K562 (cell line): ENCODE measurements around the gene TMEM41B. TPM values are rescaled to one million over a fixed set of nuclear protein-coding genes. Genes with fewer than 3 reads are reported as not detected.

Experiments
- CEBPG ChIP-seq, 3 experiments: fragments of 200-800 bp in 1 of 3; sonication (Bioruptor generic) in 1 of 3; sonication (generic) in 1 of 3; formaldehyde crosslinking in 1 of 3; IDR thresholded peaks in 2 of 3; conservative IDR thresholded peaks in 1 of 3; 2 replicates each; pipeline versions ENCODE4 v1.6.1 to v1.8.0; 2016 to 2022; ENCODE audit warnings: missing compliant biosample characterization in 2 of 3, missing genetic modification characterization in 2 of 3, mild to moderate bottlenecking in 1 of 3, missing genetic modification reagents in 1 of 3
- GABPA ChIP-seq: fragments of 200-800 bp; sonication (Bioruptor generic); conservative IDR thresholded peaks from 2 replicates; pipeline ENCODE4 v1.6.1; 2016; ENCODE audit warnings: low read depth, missing genetic modification characterization, missing compliant biosample characterization
- NR2C1 ChIP-seq, 2 experiments: fragments of 450-650 bp; IDR thresholded peaks; 2 replicates each; pipeline ENCODE4 v1.6.1; 2017; ENCODE audit warnings: mild to moderate bottlenecking in 2 of 2, antibody characterized with exemption in 1 of 2, inconsistent platforms in 1 of 2, missing compliant biosample characterization in 1 of 2, missing genetic modification characterization in 1 of 2
- NR2C2 ChIP-seq, 2 experiments: fragments of 200-800 bp in 1 of 2; sonication (Bioruptor generic) in 1 of 2; sonication (generic) in 1 of 2; formaldehyde crosslinking in 1 of 2; IDR thresholded peaks; 2 replicates each; pipeline versions ENCODE4 v1.6.1 to v1.8.0; 2016 to 2022; ENCODE audit warnings: mild to moderate bottlenecking in 1 of 2, missing compliant biosample characterization in 1 of 2, missing genetic modification characterization in 1 of 2, missing genetic modification reagents in 1 of 2
- PRDM10 ChIP-seq: fragments of 450-650 bp; IDR thresholded peaks from 2 replicates; pipeline ENCODE4 v1.6.1; 2018; ENCODE audit not compliant: partially characterized antibody
- RBM39 ChIP-seq: fragments of 200-400 bp; formaldehyde crosslinking; optimal IDR thresholded peaks from 2 replicates; pipeline ENCODE3; 2018; ENCODE audit warnings: low read depth, low read length
- RCOR1 ChIP-seq, 2 experiments: IDR thresholded peaks; 2 replicates each; pipeline ENCODE4 v1.6.1; 2012; ENCODE audit warnings: low read depth in 2 of 2, low read length in 2 of 2, borderline replicate concordance in 1 of 2, improper control_type of control experiment in 1 of 2
- SRSF1 ChIP-seq: fragments of 200-400 bp; formaldehyde crosslinking; IDR thresholded peaks from 2 replicates; pipeline ENCODE4 v1.6.1; 2017; ENCODE audit warnings: mild to moderate bottlenecking, low read depth, low read length, moderate library complexity
- TCF7 ChIP-seq: sonication (generic); IDR thresholded peaks from 2 replicates; pipeline ENCODE4 v1.6.1; 2016; ENCODE audit warnings: antibody characterized with exemption, borderline replicate concordance
- ZBTB40 ChIP-seq, 2 experiments: fragments of 450-650 bp in 1 of 2; sonication (generic) in 1 of 2; formaldehyde crosslinking in 1 of 2; IDR thresholded peaks; 2 replicates each; pipeline versions ENCODE4 v1.7.1 to v1.9.0; 2016 to 2022; ENCODE audit warnings: inconsistent platforms in 1 of 2, mild to moderate bottlenecking in 1 of 2, missing genetic modification reagents in 1 of 2
- ZNF551 ChIP-seq: fragments of 250-450 bp; sonication (Bioruptor Pico); IDR thresholded peaks from 2 replicates; pipeline ENCODE4 v1.5.0; 2021; ENCODE audit warnings: mild to moderate bottlenecking, moderate library complexity
- ZNF830 ChIP-seq: fragments of 250-450 bp; sonication (Bioruptor Pico); IDR thresholded peaks from 2 replicates; pipeline ENCODE4 v1.5.0; 2021; ENCODE audit warnings: mild to moderate bottlenecking
- polyA plus RNA-seq, 8 experiments: library from polyadenylated mRNA; depleted of rRNA in 4 of 8; stranded (reverse) in 5 of 8; unstranded in 3 of 8; fragments of >200 nt; fragmentation: Nextera tagmentation in 2 of 8; fragmentation: Illumina TruSeq in 1 of 8; extraction: Ambion mirVana in 2 of 8; extraction: Trizol in 1 of 8; gene quantifications; 2 replicates each; pipeline versions ENCODE4 v1.2.1 to v1.2.3, GENCODE V29; 2011 to 2014; ENCODE audit warnings: inconsistent platforms in 1 of 8, missing spikeins in 1 of 8
- total RNA-seq, 7 experiments: library from RNA; depleted of rRNA in 6 of 7; stranded (reverse); fragments of >200 nt in 6 of 7; fragmentation: Illumina TruSeq in 2 of 7; extraction: Trizol in 2 of 7; gene quantifications; 2 replicates each; pipeline versions ENCODE4 v1.2.1 to v1.2.3, GENCODE V29; 2011 to 2021; ENCODE audit warnings: low replicate concordance in 1 of 7

The TMEM41B gene
- total and polyA plus RNA-seq, 9 of the 15 experiments (the other 6 are each of a cell fraction or from before 2014, with no cell fraction given) = 17.1 to 89.6 (median 48.7) TPM

GRCh38 chr11:9314291-9315077, at the start of gene TMEM41B (continued):
- peak; percentile 99 for TF ChIP-seq CEBPG (CRISPR knock-in tag; IDR thresholded peaks at IDR 0.05)
- peak in 1 of 2 experiments; percentile 74; a peak in 2 of 4 replicates for TF ChIP-seq CEBPG (tag; conservative IDR thresholded peaks at IDR 0.05 in 1 of 2, IDR thresholded peaks at IDR 0.05 in 1 of 2)
- no peak for TF ChIP-seq PRDM10
- TF ChIP-seq RCOR1 (IDR thresholded peaks at IDR 0.05; ENCODE audit: borderline replicate concordance in 1 of 2, low read depth in 2 of 2, low read length in 2 of 2) = peak in 1 of 2 experiments; percentile 65; a peak in 1 of 4 replicates
- no peak for TF ChIP-seq SRSF1
- no peak for TF ChIP-seq TCF7
- TF ChIP-seq RBM39 = no peak
- peak; percentile 93 for TF ChIP-seq ZBTB40 (IDR thresholded peaks at IDR 0.05)
- no peak for TF ChIP-seq ZBTB40 (CRISPR knock-in tag; IDR thresholded peaks at IDR 0.05)
- TF ChIP-seq GABPA (tag) = peak; percentile 96
- no peak for TF ChIP-seq ZNF551 (CRISPR knock-in tag)
- TF ChIP-seq ZNF830 = no peak
- TF ChIP-seq NR2C1 (IDR thresholded peaks at IDR 0.05) = no peak
- 0 out of 2 replicates have a peak, but pooled peaks have one; percentile 5 for TF ChIP-seq NR2C1 (tag; IDR thresholded peaks at IDR 0.05)
- peak; percentile 51; the same call in 1 of the 2 replicates for TF ChIP-seq NR2C2 (CRISPR knock-in tag; IDR thresholded peaks at IDR 0.05)
- peak; percentile 81 for TF ChIP-seq NR2C2 (tag; IDR thresholded peaks at IDR 0.05)
